Measurements from ENCODE around the gene AGAP2.
"Not testable (repeated sequence)": the region's sequence is repeated elsewhere in the genome, so short reads cannot be mapped to it uniquely, and the experiment has no call there.

AGAP2 gene

GRCh38 chr12:57693317-57693658 is 45.3 kb downstream of the AGAP2 start:
- H3K27ac ChIP-seq, result no peak overlapping the region
- TF ChIP-seq ZFX (IDR thresholded peaks at IDR 0.05), result no peak
- no peak for TF ChIP-seq CTCF (conservative IDR thresholded peaks at IDR 0.05)

GRCh38 chr12:57692500-57692899 is 46.0 kb downstream of the AGAP2 start:
- no peak overlapping the region for H3K27ac ChIP-seq
- TF ChIP-seq ZFX (IDR thresholded peaks at IDR 0.05) (no peak), CTCF (conservative IDR thresholded peaks at IDR 0.05) (no peak)

GRCh38 chr12:57688931-57689330 is 49.6 kb downstream of the AGAP2 start:
- no peak overlapping the region for H3K27ac ChIP-seq
- TF ChIP-seq CTCF (conservative IDR thresholded peaks at IDR 0.05) (no peak), ZFX (IDR thresholded peaks at IDR 0.05) (no peak)

- no peak overlapping the region for H3K27ac ChIP-seq
- no peak for TF ChIP-seq CTCF (conservative IDR thresholded peaks at IDR 0.05)
- TF ChIP-seq ZFX (IDR thresholded peaks at IDR 0.05), result no peak
These were observed 50.7 kb downstream of the AGAP2 start for GRCh38 chr12:57687862-57688261.

GRCh38 chr12:57679697-57680096 is 58.8 kb downstream of the AGAP2 start:
- TF ChIP-seq CTCF (conservative IDR thresholded peaks at IDR 0.05) (no peak), ZFX (IDR thresholded peaks at IDR 0.05) (no peak)
- H3K27ac ChIP-seq, result no peak overlapping the region

GRCh38 chr12:57677947-57678346 is 60.6 kb downstream of the AGAP2 start:
- not testable (repeated sequence) for H3K27ac ChIP-seq

- TF ChIP-seq CTCF (conservative IDR thresholded peaks at IDR 0.05), result no peak
- TF ChIP-seq ZFX (IDR thresholded peaks at IDR 0.05), result no peak
- H3K27ac ChIP-seq, result no peak overlapping the region
These were observed 63.9 kb downstream of the AGAP2 start for GRCh38 chr12:57674691-57675090.
